HCT116 (cell line): ENCODE data around the gene MRPL24.

ENCODE experiments used
- ATF3 ChIP-seq: IDR thresholded peaks from 2 replicates; pipeline ENCODE4 v1.6.1; 2012
- EZH2phosphoT487 ChIP-seq: fragments of 200-600 bp; IDR thresholded peaks from 2 replicates; pipeline ENCODE4 v1.6.1; 2018; ENCODE audit warnings: antibody characterized with exemption, borderline replicate concordance
- POLR2AphosphoS5 ChIP-seq: IDR thresholded peaks from 2 replicates; pipeline ENCODE4 v1.6.1; 2011; ENCODE audit warnings: mild to moderate bottlenecking, low read depth, low read length, moderate library complexity
- SIN3A ChIP-seq: IDR thresholded peaks from 2 replicates; pipeline ENCODE4 v1.6.1; 2012; ENCODE audit warnings: low read depth
- SRF ChIP-seq: IDR thresholded peaks from 2 replicates; pipeline ENCODE4 v1.6.1; 2012; ENCODE audit warnings: low read depth
- TCF7L2 ChIP-seq: IDR thresholded peaks from 2 replicates; pipeline ENCODE4 v1.7.0; 2011; ENCODE audit warnings: borderline replicate concordance, inconsistent platforms; ENCODE audit not compliant: insufficient read depth, insufficient read length; ENCODE audit errors: extremely low read depth
- TF ChIP-seq, protein P1 (sequence below), 3 experiments: fragments of 200-600 bp in 1 of 3; sonication (generic) in 1 of 3; IDR thresholded peaks in 2 of 3; conservative IDR thresholded peaks in 1 of 3; 2 replicates each; pipeline ENCODE4 v1.5.1; 2012 to 2017; ENCODE audit warnings: low read depth in 2 of 3, low read length in 2 of 3, antibody characterized with exemption in 1 of 3, borderline replicate concordance in 1 of 3, control low read depth in 1 of 3, mild to moderate bottlenecking in 1 of 3, mixed read lengths in 1 of 3, mixed run types in 1 of 3, moderate library complexity in 1 of 3; ENCODE audit not compliant: insufficient read depth in 1 of 3
- TF ChIP-seq, protein P2 (sequence below): IDR thresholded peaks from 2 replicates; pipeline ENCODE4 v1.6.1; 2012

DNA sequence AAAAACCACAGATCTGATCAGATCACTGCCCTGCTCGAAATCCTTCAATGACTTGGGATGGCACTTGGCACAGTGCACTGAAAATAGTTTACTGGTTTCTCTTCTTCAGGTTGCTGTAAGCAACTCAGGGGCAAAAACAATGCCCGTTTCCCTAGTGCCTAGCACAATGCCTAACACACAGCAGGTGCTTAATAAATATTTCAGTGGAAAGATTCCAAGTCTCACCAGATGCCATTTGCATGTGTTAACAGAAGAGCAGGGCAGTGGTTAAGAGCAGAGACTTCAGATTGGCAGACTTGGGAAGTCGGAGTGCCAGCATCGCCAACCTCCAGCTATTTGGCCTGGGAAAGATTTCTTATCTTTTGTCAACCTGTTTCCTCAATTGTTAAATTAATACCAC lies 23.5 kb downstream of the MRPL24 start:
- TF ChIP-seq SIN3A: no peak
- TF ChIP-seq, protein P1, sequence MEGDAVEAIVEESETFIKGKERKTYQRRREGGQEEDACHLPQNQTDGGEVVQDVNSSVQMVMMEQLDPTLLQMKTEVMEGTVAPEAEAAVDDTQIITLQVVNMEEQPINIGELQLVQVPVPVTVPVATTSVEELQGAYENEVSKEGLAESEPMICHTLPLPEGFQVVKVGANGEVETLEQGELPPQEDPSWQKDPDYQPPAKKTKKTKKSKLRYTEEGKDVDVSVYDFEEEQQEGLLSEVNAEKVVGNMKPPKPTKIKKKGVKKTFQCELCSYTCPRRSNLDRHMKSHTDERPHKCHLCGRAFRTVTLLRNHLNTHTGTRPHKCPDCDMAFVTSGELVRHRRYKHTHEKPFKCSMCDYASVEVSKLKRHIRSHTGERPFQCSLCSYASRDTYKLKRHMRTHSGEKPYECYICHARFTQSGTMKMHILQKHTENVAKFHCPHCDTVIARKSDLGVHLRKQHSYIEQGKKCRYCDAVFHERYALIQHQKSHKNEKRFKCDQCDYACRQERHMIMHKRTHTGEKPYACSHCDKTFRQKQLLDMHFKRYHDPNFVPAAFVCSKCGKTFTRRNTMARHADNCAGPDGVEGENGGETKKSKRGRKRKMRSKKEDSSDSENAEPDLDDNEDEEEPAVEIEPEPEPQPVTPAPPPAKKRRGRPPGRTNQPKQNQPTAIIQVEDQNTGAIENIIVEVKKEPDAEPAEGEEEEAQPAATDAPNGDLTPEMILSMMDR (IDR thresholded peaks at IDR 0.05 in 2 of 3, conservative IDR thresholded peaks at IDR 0.05 in 1 of 3; ENCODE audit: borderline replicate concordance in 1 of 3, insufficient read depth in 1 of 3, low read depth in 2 of 3, low read length in 2 of 3): no peak
- no peak for TF ChIP-seq EZH2phosphoT487
- TF ChIP-seq POLR2AphosphoS5: no peak
- TF ChIP-seq SRF: no peak
- TF ChIP-seq, protein P2, sequence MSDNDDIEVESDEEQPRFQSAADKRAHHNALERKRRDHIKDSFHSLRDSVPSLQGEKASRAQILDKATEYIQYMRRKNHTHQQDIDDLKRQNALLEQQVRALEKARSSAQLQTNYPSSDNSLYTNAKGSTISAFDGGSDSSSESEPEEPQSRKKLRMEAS: no peak
- no peak for TF ChIP-seq TCF7L2
- no peak for TF ChIP-seq ATF3
